HEK293 (cell line): Measurements from ENCODE around the gene PRND.

ENCODE experiments used
- MYNN ChIP-seq: fragments of 450-650 bp; formaldehyde crosslinking; IDR thresholded peaks from 2 replicates; pipeline ENCODE4 v1.5.1; 2016; ENCODE audit warnings: missing biosample characterization, missing genetic modification characterization, borderline replicate concordance
- ZNF121 ChIP-seq: fragments of 450-650 bp; formaldehyde crosslinking; IDR thresholded peaks from 2 replicates; pipeline ENCODE4 v1.5.1; 2016; ENCODE audit warnings: missing biosample characterization, missing genetic modification characterization
- ZNF155 ChIP-seq: fragments of 450-650 bp; formaldehyde crosslinking; IDR thresholded peaks from 2 replicates; pipeline ENCODE4 v1.5.1; 2016; ENCODE audit warnings: missing biosample characterization, missing genetic modification characterization
- ZNF341 ChIP-seq: fragments of 450-650 bp; formaldehyde crosslinking; IDR thresholded peaks from 2 replicates; pipeline ENCODE4; 2016; ENCODE audit warnings: low read depth, missing biosample characterization, missing genetic modification characterization
- ZNF777 ChIP-seq: fragments of 450-650 bp; formaldehyde crosslinking; IDR thresholded peaks from 2 replicates; pipeline ENCODE4 v1.5.1; 2017; ENCODE audit warnings: missing biosample characterization, missing genetic modification characterization, borderline replicate concordance
- TF ChIP-seq, protein P1 (sequence below): fragments of 450-650 bp; formaldehyde crosslinking; IDR thresholded peaks from 2 replicates; pipeline ENCODE4 v1.5.1; 2016; ENCODE audit warnings: missing biosample characterization, missing genetic modification characterization
- TF ChIP-seq, protein P2 (sequence below): fragments of 450-650 bp; formaldehyde crosslinking; IDR thresholded peaks from 2 replicates; pipeline ENCODE4 v1.5.1; 2016; ENCODE audit warnings: missing biosample characterization, missing genetic modification characterization

DNA sequence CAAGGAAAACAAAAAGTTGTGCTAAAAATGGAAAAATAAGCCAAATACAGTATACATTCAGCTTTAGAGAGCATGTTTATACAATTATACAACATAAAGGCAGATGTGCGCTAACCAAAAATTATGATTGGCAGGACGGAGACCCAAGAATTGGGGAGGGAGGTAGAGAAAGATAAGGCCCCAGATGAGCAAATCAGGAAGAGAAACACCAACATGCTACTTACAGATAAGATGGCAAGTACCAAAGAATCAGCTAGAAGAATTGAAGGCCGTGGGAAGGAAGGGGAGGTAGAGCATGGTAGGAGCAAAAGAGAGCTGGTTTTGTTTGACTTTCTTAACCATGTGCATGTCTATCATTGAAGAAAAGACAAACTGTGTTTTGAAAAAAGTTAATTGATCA lies 45.4 kb downstream of the PRND start:
- TF ChIP-seq, protein P1, sequence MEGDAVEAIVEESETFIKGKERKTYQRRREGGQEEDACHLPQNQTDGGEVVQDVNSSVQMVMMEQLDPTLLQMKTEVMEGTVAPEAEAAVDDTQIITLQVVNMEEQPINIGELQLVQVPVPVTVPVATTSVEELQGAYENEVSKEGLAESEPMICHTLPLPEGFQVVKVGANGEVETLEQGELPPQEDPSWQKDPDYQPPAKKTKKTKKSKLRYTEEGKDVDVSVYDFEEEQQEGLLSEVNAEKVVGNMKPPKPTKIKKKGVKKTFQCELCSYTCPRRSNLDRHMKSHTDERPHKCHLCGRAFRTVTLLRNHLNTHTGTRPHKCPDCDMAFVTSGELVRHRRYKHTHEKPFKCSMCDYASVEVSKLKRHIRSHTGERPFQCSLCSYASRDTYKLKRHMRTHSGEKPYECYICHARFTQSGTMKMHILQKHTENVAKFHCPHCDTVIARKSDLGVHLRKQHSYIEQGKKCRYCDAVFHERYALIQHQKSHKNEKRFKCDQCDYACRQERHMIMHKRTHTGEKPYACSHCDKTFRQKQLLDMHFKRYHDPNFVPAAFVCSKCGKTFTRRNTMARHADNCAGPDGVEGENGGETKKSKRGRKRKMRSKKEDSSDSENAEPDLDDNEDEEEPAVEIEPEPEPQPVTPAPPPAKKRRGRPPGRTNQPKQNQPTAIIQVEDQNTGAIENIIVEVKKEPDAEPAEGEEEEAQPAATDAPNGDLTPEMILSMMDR, result no peak
- TF ChIP-seq MYNN (tag by site-specific recombination) (no peak), ZNF121 (no peak), ZNF155 (tag by site-specific recombination) (no peak), ZNF777 (tag by site-specific recombination) (no peak), ZNF341 (tag by site-specific recombination) (no peak)
- TF ChIP-seq, protein P2, sequence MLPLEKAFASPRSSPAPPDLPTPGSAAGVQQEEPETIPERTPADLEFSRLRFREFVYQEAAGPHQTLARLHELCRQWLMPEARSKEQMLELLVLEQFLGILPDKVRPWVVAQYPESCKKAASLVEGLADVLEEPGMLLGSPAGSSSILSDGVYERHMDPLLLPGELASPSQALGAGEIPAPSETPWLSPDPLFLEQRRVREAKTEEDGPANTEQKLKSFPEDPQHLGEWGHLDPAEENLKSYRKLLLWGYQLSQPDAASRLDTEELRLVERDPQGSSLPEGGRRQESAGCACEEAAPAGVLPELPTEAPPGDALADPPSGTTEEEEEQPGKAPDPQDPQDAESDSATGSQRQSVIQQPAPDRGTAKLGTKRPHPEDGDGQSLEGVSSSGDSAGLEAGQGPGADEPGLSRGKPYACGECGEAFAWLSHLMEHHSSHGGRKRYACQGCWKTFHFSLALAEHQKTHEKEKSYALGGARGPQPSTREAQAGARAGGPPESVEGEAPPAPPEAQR (tag by site-specific recombination), result no peak
